Brain microvascular endothelial cell (primary cell): ENCODE data around the gene IP6K3.

Source experiments
- DNase-seq: peaks from one replicate; pipeline ENCODE4 v3.0.0-alpha.2; 2020
- H3K27ac ChIP-seq: fragments of 250-450 bp; sonication (Bioruptor Pico); 2 replicates; pipeline ENCODE4 v1.5.1; 2020; ENCODE audit warnings: mild to moderate bottlenecking, moderate library complexity
- H3K27me3 ChIP-seq: fragments of 250-450 bp; sonication (Bioruptor Pico); replicated peaks from 2 replicates; pipeline ENCODE4 v1.5.1; 2020; ENCODE audit warnings: mild to moderate bottlenecking
- H3K36me3 ChIP-seq: fragments of 250-450 bp; sonication (Bioruptor Pico); replicated peaks from 2 replicates; pipeline ENCODE4 v1.5.1; 2020; ENCODE audit warnings: mild to moderate bottlenecking
- H3K4me3 ChIP-seq: 2 replicates; pipeline ENCODE4 v1.5.1; 2011; ENCODE audit warnings: low read depth, mild to moderate bottlenecking, control low read depth, low read length, moderate library complexity
- in situ Hi-C: cut with HindIII; loops from 2 replicates; pipeline ENCODE4 v1.10.0; 2017; ENCODE audit warnings: low sequenced_read_pairs, low pct_ligation_motif_present
- TF ChIP-seq, protein P1 (sequence below): IDR thresholded peaks from 2 replicates; pipeline ENCODE4 v1.5.1; 2011; ENCODE audit warnings: low read depth, mild to moderate bottlenecking, moderate library complexity, low read length, control low read depth, inconsistent platforms; ENCODE audit errors: missing control alignments

Gene IP6K3

DNA sequence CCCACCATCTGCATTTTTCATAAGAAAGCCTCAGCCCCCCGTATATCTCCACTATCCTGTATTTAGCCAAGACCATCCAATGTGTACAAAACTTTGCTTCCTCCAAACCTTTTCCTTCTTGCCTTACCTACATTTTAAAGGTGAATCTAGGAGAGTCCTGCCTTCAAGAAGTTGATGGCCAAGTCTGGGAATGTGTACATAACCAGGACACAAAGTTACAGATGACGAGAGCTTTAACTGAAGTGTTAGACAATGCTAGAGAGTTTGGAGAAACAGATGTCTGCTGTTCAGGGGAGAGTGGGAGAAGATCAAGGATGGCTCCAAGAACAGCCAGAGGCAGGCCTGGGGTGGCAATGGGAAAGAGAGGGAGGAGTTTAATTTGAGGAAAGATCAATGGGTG is 32.9 kb downstream of the IP6K3 start:
- in situ Hi-C loops, result no loop called here
- DNase-seq, result no peak
- Histone ChIP-seq H3K4me3 (no peak overlapping the region), H3K27me3 (peaks cover 1% of the 10 kb centered on the region), H3K27ac (no peak overlapping the region), H3K36me3 (no peaks in the 10 kb centered on the region)
- TF ChIP-seq, protein P1, sequence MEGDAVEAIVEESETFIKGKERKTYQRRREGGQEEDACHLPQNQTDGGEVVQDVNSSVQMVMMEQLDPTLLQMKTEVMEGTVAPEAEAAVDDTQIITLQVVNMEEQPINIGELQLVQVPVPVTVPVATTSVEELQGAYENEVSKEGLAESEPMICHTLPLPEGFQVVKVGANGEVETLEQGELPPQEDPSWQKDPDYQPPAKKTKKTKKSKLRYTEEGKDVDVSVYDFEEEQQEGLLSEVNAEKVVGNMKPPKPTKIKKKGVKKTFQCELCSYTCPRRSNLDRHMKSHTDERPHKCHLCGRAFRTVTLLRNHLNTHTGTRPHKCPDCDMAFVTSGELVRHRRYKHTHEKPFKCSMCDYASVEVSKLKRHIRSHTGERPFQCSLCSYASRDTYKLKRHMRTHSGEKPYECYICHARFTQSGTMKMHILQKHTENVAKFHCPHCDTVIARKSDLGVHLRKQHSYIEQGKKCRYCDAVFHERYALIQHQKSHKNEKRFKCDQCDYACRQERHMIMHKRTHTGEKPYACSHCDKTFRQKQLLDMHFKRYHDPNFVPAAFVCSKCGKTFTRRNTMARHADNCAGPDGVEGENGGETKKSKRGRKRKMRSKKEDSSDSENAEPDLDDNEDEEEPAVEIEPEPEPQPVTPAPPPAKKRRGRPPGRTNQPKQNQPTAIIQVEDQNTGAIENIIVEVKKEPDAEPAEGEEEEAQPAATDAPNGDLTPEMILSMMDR, result no peak

DNA sequence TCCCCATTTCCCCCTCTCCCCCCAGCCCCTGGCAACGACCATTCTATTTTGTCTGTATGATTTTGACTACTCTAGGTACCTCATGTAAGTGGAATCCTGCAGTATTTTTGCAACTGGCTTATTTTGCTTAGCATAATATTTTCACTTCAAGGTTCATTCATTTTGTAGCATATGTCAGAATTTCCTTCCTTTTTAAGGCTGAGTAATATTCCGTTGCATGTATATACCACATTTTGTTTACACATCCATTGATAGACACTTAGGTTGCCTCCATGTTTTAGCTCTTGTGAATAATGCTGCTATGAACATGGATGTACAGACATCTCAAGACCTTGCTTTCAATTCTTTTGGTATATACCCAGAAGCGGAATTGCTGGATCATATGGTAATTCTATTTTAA is 33.8 kb downstream of the IP6K3 start:
- no peak for DNase-seq
- no peak overlapping the region for H3K4me3 ChIP-seq
- TF ChIP-seq, protein P1, result no peak
- H3K36me3 ChIP-seq, result no peaks in the 10 kb centered on the region
- no peaks in the 10 kb centered on the region for H3K27me3 ChIP-seq
- H3K27ac ChIP-seq, result no peak overlapping the region
- in situ Hi-C loops, result no loop called here

DNA sequence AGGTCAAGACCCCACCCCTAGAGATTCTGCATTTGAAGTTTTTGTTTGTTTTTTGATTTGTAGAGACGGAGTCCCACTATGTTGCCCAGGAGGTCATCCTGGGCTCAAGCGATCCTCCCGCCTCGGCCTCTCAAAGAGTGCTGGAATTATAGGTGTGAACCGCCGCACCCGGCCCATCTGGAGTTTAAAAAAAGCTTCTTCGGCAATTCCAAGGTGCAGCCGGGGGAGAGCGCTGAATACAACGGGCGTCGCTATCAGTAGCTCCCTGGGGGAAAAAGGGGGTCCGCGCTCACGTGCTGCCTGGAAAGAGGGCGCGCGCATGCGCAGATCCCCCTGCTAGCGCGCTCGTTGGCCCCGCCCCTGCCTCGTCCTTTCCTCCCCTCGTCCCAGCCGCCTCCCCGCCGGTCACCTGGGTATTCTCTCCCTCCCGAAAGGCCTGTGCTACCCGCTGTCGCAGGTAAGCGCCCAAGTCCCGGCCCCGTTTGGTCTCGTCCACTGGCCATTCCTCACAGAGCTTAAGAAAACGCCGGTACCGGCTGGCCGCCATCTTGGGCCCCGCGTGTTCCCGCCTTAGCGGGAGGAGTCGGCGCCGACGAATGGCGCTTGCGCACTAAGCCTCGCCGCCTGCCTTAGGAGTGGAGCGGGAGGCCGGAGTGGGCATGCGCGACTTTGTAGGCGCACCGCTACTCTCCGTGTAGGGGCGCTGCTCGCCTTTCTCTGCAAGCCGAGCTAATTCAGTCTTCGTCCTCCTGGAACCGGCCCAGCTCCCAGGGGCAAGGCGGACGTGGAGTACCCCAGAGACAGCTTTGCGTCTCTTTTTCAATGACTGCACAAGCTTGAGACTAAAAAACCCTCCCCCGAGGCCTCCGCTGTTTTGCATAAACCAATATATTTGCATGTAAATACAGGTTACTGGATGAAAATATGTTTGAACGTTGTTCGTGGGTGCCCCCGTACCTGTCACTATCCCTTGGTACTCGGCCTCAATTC is 35.3 kb downstream of the IP6K3 start, which contains the start of gene UQCC2:
Gene UQCC2, minus strand, starts transcription at position 561 of the 990 bp plus-strand sequence. Its CDS starts 14 bp downstream, at position 547.
- peak; percentile 87 for DNase-seq
- TF ChIP-seq, protein P1, result peak; percentile 74
- H3K27ac ChIP-seq, result peak within 1 kb of the TSS; percentile 78
- in situ Hi-C loops, result no loop called here
- H3K36me3 ChIP-seq, result no peaks in the 10 kb centered on the region
- no peaks in the 10 kb centered on the region for H3K27me3 ChIP-seq
- peak within 1 kb of the TSS; percentile 75 for H3K4me3 ChIP-seq

DNA sequence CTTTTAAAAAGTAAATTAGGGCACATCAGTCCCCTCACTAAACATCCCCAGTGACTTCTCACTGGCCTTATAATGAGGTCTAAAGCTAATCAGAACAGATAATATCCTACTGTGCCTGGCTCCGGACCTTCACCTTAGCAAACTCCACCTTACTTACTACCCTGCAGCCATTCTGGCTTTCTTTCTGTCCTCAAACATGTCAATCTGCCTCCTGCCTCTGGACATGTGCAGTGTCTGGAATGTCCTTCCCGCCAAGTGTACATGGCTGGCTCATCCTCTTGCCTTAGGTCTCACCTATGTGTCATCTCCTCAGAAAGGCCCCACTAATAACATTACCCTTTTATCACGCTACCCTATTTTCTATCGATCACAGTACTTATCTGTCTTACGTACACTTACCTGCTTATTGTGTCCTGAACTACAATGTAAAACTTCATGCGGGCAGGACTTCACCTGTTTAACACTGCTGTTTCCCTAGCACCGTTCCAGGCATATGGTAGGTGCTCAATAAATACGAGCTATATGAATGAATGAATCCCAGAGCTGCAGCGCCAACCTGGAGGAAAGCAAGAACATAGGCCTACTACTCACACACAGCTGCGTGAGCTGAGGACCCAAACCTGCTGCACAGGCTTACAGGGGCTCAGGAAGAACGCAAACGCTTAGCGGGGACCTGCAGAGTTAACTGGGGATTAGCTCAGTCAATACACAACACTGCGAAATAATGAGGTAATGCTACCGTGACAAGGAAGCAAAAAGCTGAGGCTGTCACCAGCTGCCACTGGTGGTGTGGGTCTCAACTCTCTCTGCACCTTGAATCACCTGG is 36.2 kb downstream of the IP6K3 start:
- TF ChIP-seq, protein P1, result no peak
- Histone ChIP-seq H3K4me3 (peak overlapping the region; percentile 75), H3K27ac (no peak overlapping the region), H3K27me3 (no peaks in the 10 kb centered on the region), H3K36me3 (no peaks in the 10 kb centered on the region)
- no peak for DNase-seq
- in situ Hi-C loops, result no loop called here

DNA sequence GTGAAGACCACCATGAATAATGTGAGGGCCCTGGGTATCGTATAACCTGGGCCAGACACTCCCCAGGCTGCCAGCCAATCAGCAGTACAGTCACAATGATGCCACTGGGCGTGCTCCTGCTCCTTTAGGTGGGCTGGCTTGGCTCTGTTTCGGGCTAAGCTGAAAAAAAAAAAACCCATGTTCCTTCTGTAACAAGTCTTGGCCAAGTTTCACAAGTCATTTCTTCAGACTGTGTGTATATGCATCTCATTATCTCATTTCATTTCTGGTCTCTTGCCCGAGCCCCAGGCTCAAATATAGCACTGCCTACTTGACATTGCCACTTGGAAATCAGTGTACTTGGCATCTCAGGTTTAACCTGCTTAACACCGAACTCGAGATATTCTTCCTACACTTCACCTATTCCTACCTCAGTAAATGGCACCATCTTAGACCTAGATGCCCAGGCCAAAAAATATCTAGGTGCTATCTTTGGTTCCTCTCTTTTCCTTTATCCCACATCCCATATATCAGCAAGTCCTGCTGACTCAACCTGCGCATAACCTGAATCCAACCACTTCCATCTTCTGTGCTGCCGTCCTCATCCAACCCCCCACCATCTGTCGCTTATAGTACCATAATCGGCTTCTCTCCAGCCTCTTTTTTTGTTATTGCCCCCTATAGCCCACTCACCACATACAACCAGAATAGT is 37.0 kb downstream of the IP6K3 start:
- no peak overlapping the region for H3K27ac ChIP-seq
- no peak overlapping the region for H3K4me3 ChIP-seq
- no peaks in the 10 kb centered on the region for H3K27me3 ChIP-seq
- in situ Hi-C loops, result no loop called here
- TF ChIP-seq, protein P1, result no peak
- no peaks in the 10 kb centered on the region for H3K36me3 ChIP-seq
- DNase-seq, result no peak
